Tibial nerve (tissue), 4 donors: ENCODE measurements around the gene RAB40A.

Experiments
- CTCF ChIP-seq, 5 experiments: fragments of 200-600 bp in 3 of 5; fragments of 450-650 bp in 2 of 5; sonication (generic) in 3 of 5; IDR thresholded peaks; one replicate each; pipeline ENCODE4 v1.5.1; 2016 to 2019; ENCODE audit warnings: antibody characterized with exemption in 5 of 5, mild to moderate bottlenecking in 3 of 5, moderate library complexity in 2 of 5
- EP300 ChIP-seq, 2 donors: sonication (generic); formaldehyde crosslinking; IDR thresholded peaks; one replicate each; pipeline ENCODE4 v1.6.1; 2017; ENCODE audit warnings: antibody characterized with exemption in 2 of 2, mild to moderate bottlenecking in 1 of 2
- POLR2A ChIP-seq, 2 donors: fragments of 450-650 bp; IDR thresholded peaks; one replicate each; pipeline ENCODE4 v1.6.1; 2017; ENCODE audit warnings: antibody characterized with exemption in 2 of 2, mild to moderate bottlenecking in 2 of 2, moderate library complexity in 2 of 2

- TF ChIP-seq CTCF (IDR thresholded peaks at IDR 0.05) (no peak), POLR2A (IDR thresholded peaks at IDR 0.05) (peak in 1 of 2 donors; percentile 21), EP300 (IDR thresholded peaks at IDR 0.05) (peak; percentile 53 to 73)
Observed at GRCh38 chrX:103536071-103536470, 16.8 kb upstream of the RAB40A start.
